CD4-positive, CD25-positive, alpha-beta regulatory T cell (primary cell): ENCODE measurements around the gene FOXC2. TPM values are rescaled to one million over a fixed set of nuclear protein-coding genes. Genes with fewer than 3 reads are reported as not detected.

Experiments used
- ATAC-seq, 2 donors: fragments of 150-1000 bp; cut with Tn5 transposase; one replicate each; pipeline ENCODE4 v1.10.0; 2021; ENCODE audit warnings: low read depth in 2 of 2, moderate number of reproducible peaks in 2 of 2, moderate library complexity in 1 of 2
- DNase-seq, 3 donors: peaks; one replicate each; pipeline versions ENCODE4 v3.0.0 to v3.0.0-alpha.2; 2012 to 2022; ENCODE audit warnings: mixed read lengths in 1 of 3
- H3K27ac ChIP-seq: one replicate; pipeline ENCODE4 v1.7.0; 2013; ENCODE audit warnings: mild to moderate bottlenecking, low read length; ENCODE audit not compliant: insufficient read depth, poor library complexity, severe bottlenecking
- H3K27me3 ChIP-seq: one replicate; pipeline ENCODE4 v1.7.0; 2013; ENCODE audit warnings: low read length; ENCODE audit not compliant: control insufficient read depth, insufficient read depth
- H3K36me3 ChIP-seq: one replicate; pipeline ENCODE4 v1.7.0; 2013; ENCODE audit warnings: mild to moderate bottlenecking, low read length, moderate library complexity; ENCODE audit not compliant: control insufficient read depth, insufficient read depth
- H3K4me1 ChIP-seq: 2 replicates; pipeline ENCODE4 v1.7.0; 2013; ENCODE audit warnings: mild to moderate bottlenecking, low read length; ENCODE audit not compliant: insufficient read depth, control insufficient read depth, poor library complexity, severe bottlenecking
- H3K4me3 ChIP-seq: one replicate; pipeline ENCODE4 v1.7.0; 2013; ENCODE audit warnings: low read depth, mild to moderate bottlenecking, low read length, moderate library complexity
- H3K9me3 ChIP-seq, 2 experiments: 1 replicate in 1 of 2; 2 replicates in 1 of 2; pipeline ENCODE4 v1.7.0; 2013; ENCODE audit warnings: low read length in 2 of 2, mild to moderate bottlenecking in 1 of 2, moderate library complexity in 1 of 2; ENCODE audit not compliant: control insufficient read depth in 2 of 2
- H3K27ac Mint-ChIP-seq, 3 donors: one replicate each; pipeline ENCODE4 v1.8.0; 2020 to 2022; ENCODE audit warnings: mild to moderate bottlenecking in 3 of 3, mixed read lengths in 3 of 3, moderate library complexity in 2 of 3
- H3K27me3 Mint-ChIP-seq: one replicate; pipeline ENCODE4 v1.8.0; 2022; ENCODE audit warnings: mild to moderate bottlenecking, mixed read lengths
- H3K36me3 Mint-ChIP-seq: one replicate; pipeline ENCODE4 v1.8.0; 2020; ENCODE audit warnings: mixed read lengths
- H3K4me1 Mint-ChIP-seq, 4 donors: one replicate each; pipeline ENCODE4 v1.8.0; 2020 to 2022; ENCODE audit warnings: mixed read lengths in 4 of 4, mild to moderate bottlenecking in 1 of 4
- H3K4me3 Mint-ChIP-seq, 4 donors: one replicate each; pipeline ENCODE4 v1.8.0; 2020 to 2022; ENCODE audit warnings: mild to moderate bottlenecking in 4 of 4, mixed read lengths in 4 of 4, moderate library complexity in 3 of 4
- H3K9me3 Mint-ChIP-seq, 7 donors: one replicate each; pipeline ENCODE4 v1.8.0; 2020 to 2022; ENCODE audit warnings: mixed read lengths in 7 of 7, mild to moderate bottlenecking in 3 of 7, moderate library complexity in 2 of 7
- polyA plus RNA-seq, 4 donors: library from polyadenylated mRNA; unstranded; fragments of 300-500 nt; fragmentation: Illumina TruSeq; gene quantifications; one replicate each; pipeline ENCODE4 v1.2.3, GENCODE V29; 2021
- total RNA-seq: library from RNA; stranded (reverse); gene quantifications from one replicate; pipeline ENCODE4 v1.2.3, GENCODE V29; 2022

The FOXC2 gene
- total and polyA plus RNA-seq, 5 donors from 2014 or later: not detected

- Mint-ChIP-seq H3K27ac (no peak overlapping the region), H3K4me3 (no peak overlapping the region), H3K9me3 (peaks cover 0 to 4% (median 0%) of the 10 kb centered on the region in 7 donors), H3K27me3 (no peaks in the 10 kb centered on the region), H3K36me3 (peaks cover 7% of the 10 kb centered on the region), H3K4me1 (no peaks in the 10 kb centered on the region)
- ATAC-seq (no peak), DNase-seq (no peak)
- Histone ChIP-seq H3K4me3 (no peak overlapping the region), H3K4me1 (no peaks in the 10 kb centered on the region), H3K36me3 (peaks cover 14% of the 10 kb centered on the region), H3K9me3 (no peaks in the 10 kb centered on the region), H3K27ac (no peak overlapping the region), H3K27me3 (no peaks in the 10 kb centered on the region)
Measured at GRCh38 chr16:86529160-86529559, 37.5 kb upstream of the FOXC2 start.

- ATAC-seq (no peak), DNase-seq (no peak)
- H3K4me3 Mint-ChIP-seq: no peak overlapping the region
Measured at GRCh38 chr16:86530251-86531190, 36.1 kb upstream of the FOXC2 start.

DNA sequence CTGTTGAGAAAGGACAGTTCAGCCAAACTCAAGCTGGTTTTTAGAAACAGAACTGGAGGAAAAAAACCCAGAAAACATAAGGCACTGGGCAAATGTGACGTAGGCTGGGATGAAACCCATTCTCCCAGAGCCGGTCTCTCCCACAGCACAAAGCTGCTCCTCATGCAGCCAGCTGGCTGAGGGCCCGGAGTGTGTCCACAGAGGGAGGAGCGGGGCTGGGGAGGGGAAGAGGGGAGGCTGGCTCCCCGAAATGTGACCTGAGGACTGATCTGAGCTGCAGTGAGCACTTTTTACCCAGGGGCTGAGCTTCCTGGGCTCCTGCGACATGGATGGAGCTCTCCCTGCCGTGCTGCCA is 35.5 kb upstream of the FOXC2 start:
- Mint-ChIP-seq H3K4me1 (no peaks in the 10 kb centered on the region), H3K27ac (no peak overlapping the region), H3K9me3 (peaks cover 0 to 4% (median 0%) of the 10 kb centered on the region in 7 donors), H3K4me3 (no peak overlapping the region), H3K36me3 (peaks cover 7% of the 10 kb centered on the region), H3K27me3 (no peaks in the 10 kb centered on the region)
- H3K4me1 ChIP-seq: no peaks in the 10 kb centered on the region
- no peaks in the 10 kb centered on the region for H3K27me3 ChIP-seq
- ATAC-seq (no peak), DNase-seq (no peak)
- no peak overlapping the region for H3K27ac ChIP-seq
- H3K36me3 ChIP-seq: peaks cover 18% of the 10 kb centered on the region
- H3K9me3 ChIP-seq: no peaks in the 10 kb centered on the region
- H3K4me3 ChIP-seq: no peak overlapping the region

More at GRCh38 chr16:86530251-86531190, 36.1 kb upstream of the FOXC2 start:
- Histone ChIP-seq H3K4me3 (no peak overlapping the region), H3K27ac (no peak overlapping the region), H3K4me1 (no peaks in the 10 kb centered on the region), H3K9me3 (no peaks in the 10 kb centered on the region), H3K27me3 (no peaks in the 10 kb centered on the region), H3K36me3 (peaks cover 14% of the 10 kb centered on the region)
- H3K27ac Mint-ChIP-seq: no peak overlapping the region
- no peaks in the 10 kb centered on the region for H3K27me3 Mint-ChIP-seq
- peaks cover 7% of the 10 kb centered on the region for H3K36me3 Mint-ChIP-seq
- H3K9me3 Mint-ChIP-seq: peaks cover 0 to 4% (median 0%) of the 10 kb centered on the region in 7 donors
- H3K4me1 Mint-ChIP-seq: no peaks in the 10 kb centered on the region

DNA sequence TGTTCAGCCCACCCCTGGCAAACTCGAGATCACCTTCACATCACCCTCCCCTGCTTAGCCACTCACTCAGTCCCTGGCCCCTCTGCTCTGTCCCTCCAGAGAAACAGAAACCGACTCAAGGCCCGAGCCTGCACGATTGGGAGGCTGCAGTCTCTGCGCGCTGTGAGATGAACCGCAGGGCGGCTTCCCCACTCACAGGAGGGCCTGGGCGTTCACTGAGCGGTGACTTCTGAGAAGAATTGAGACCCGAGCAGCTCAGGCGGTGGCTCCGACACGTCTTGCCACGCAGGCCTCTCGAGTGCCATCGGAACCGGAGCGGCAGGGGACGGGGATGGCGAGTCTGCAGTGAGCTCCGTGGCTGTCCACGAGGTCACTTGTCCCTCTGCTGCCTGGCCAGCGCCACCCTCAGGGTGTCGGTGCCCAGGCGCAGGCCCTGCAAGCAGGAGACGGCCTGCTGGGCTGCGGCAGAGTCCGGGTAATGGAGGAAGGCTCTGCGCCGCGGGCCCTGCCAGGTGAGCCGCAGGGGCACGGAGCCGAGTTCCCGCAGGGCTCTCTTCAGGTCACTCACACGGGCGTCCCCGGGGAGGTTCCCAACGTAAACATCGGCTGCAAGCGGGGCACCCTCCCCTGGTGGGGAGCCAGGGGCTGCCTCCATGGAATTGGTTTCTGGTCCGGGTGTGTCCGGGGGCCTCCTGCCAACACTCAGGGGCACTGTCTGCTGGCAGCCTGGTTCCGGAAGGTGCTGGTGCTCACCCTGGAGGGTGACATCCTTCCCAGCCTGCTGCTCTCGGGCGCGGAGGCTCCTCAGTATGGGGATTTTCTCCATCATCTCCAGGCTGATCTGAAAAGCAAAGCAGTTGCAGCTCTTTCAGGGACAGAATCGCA is 34.7 kb upstream of the FOXC2 start:
- no peak overlapping the region for H3K27ac ChIP-seq
- no peaks in the 10 kb centered on the region for H3K4me1 ChIP-seq
- Mint-ChIP-seq H3K27ac (no peak overlapping the region), H3K9me3 (peaks cover 0 to 4% (median 0%) of the 10 kb centered on the region in 7 donors), H3K4me1 (no peaks in the 10 kb centered on the region), H3K4me3 (no peak overlapping the region), H3K36me3 (peaks cover 10% of the 10 kb centered on the region), H3K27me3 (no peaks in the 10 kb centered on the region)
- H3K36me3 ChIP-seq: peaks cover 23% of the 10 kb centered on the region
- DNase-seq: no peak
- H3K9me3 ChIP-seq: no peaks in the 10 kb centered on the region
- no peaks in the 10 kb centered on the region for H3K27me3 ChIP-seq
- no peak overlapping the region for H3K4me3 ChIP-seq
- no peak for ATAC-seq

DNA sequence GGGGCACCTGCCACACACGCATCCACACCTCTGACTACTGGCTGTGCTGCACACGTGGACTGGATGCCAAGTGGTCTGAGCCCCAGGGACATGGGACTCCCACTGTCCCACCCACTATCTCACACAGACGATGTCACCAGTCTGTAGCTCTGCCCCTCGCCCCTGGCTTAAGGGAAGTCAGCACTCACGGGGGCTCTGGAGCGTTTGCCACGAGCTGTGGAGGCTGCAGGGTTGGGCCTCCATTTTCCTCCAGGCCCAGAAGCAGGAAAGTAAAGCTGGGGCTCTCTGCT is 34.2 kb upstream of the FOXC2 start:
- Mint-ChIP-seq H3K4me1 (no peaks in the 10 kb centered on the region), H3K27ac (no peak overlapping the region), H3K36me3 (peaks cover 9% of the 10 kb centered on the region), H3K27me3 (no peaks in the 10 kb centered on the region), H3K9me3 (peaks cover 0 to 4% (median 0%) of the 10 kb centered on the region in 7 donors), H3K4me3 (no peak overlapping the region)
- H3K9me3 ChIP-seq: no peaks in the 10 kb centered on the region
- H3K4me3 ChIP-seq: no peak overlapping the region
- H3K27ac ChIP-seq: no peak overlapping the region
- H3K36me3 ChIP-seq: peaks cover 24% of the 10 kb centered on the region
- ATAC-seq (no peak), DNase-seq (no peak)
- no peaks in the 10 kb centered on the region for H3K27me3 ChIP-seq
- H3K4me1 ChIP-seq: no peaks in the 10 kb centered on the region

DNA sequence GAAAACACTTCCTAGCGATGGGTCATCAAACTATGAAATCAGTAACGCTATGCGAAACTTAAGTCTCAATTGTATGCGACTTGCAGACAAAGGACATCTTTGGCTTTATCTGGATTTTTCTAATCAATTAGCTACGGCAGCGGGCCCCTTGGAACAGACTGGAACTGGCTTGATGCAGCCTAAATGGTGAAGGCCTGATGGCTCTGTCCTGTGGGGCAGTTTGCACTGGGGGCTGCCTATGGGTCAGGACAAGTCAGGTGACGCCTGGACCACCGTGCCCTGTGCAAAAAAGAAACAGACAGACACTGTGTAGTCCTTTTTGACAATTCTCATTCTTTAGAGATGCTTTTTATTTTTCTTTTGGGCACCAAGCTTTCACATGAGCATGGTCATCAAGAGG is 33.6 kb upstream of the FOXC2 start:
- Histone ChIP-seq H3K4me3 (no peak overlapping the region), H3K27me3 (no peaks in the 10 kb centered on the region), H3K4me1 (no peaks in the 10 kb centered on the region), H3K9me3 (no peaks in the 10 kb centered on the region), H3K27ac (no peak overlapping the region), H3K36me3 (peaks cover 30% of the 10 kb centered on the region)
- Mint-ChIP-seq H3K9me3 (peaks cover 0 to 3% (median 0%) of the 10 kb centered on the region in 7 donors), H3K4me1 (no peaks in the 10 kb centered on the region), H3K27me3 (no peaks in the 10 kb centered on the region), H3K36me3 (peaks cover 6% of the 10 kb centered on the region), H3K27ac (no peak overlapping the region), H3K4me3 (no peak overlapping the region)
- ATAC-seq (no peak), DNase-seq (no peak)

DNA sequence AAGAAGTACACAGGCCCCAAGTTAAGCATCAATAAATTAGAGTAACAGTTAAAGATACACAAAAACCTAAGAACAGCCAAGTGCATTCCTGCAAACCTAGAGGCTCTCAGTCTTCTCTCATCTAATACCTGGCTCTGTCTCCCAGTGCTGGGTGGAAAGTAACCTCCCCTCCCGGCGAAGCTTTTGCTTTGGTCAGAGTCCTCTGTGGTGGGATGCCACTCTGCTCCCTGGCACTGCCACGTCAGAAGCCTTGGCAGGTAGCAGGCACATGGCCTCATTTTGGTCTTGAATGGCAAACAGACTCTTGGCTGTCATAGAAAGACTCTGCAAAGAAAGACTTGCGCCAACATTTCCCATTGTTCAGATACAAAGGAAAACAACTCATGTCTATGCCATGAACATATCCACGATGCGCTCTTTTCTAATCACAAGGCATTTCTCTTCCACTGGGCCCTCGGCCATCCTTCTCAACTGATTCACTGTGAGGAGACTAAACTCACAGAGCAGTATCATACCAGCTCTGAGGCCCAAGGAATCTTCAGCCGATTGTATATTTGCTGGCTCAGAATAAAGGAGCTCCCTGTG is 32.8 kb upstream of the FOXC2 start:
- Mint-ChIP-seq H3K4me1 (no peaks in the 10 kb centered on the region), H3K9me3 (peaks cover 0 to 3% (median 0%) of the 10 kb centered on the region in 7 donors), H3K27ac (peak overlapping the region in 1 of 3 donors; percentile 32), H3K27me3 (no peaks in the 10 kb centered on the region), H3K4me3 (no peak overlapping the region), H3K36me3 (peaks cover 11% of the 10 kb centered on the region)
- DNase-seq: no peak
- no peak overlapping the region for H3K27ac ChIP-seq
- H3K4me1 ChIP-seq: no peaks in the 10 kb centered on the region
- no peaks in the 10 kb centered on the region for H3K27me3 ChIP-seq
- H3K36me3 ChIP-seq: peaks cover 38% of the 10 kb centered on the region
- no peak for ATAC-seq
- H3K4me3 ChIP-seq: no peak overlapping the region
- H3K9me3 ChIP-seq: no peaks in the 10 kb centered on the region
